Measurements from ENCODE around the gene IMPG1.

- TF ChIP-seq CTCF (IDR thresholded peaks at IDR 0.05) (no peak), EP300 (IDR thresholded peaks at IDR 0.05) (no peak), POLR2A (IDR thresholded peaks at IDR 0.05) (no peak)
Observed at GRCh38 chr6:75940564-75940963, 131.9 kb downstream of the IMPG1 start.
